ENCODE data around the gene PRKCG. TPM values are rescaled to one million over a fixed set of nuclear protein-coding genes. Genes with fewer than 3 reads are reported as not detected.

PRKCG gene
- total and polyA plus RNA-seq, 2 donors from 2014 or later: not detected

GRCh38 chr19:53866865-53867224, 15.2 kb upstream of the PRKCG start:
- no peak for TF ChIP-seq CTCF (IDR thresholded peaks at IDR 0.05; ENCODE audit: borderline replicate concordance, extremely low read depth, insufficient read depth)
- H3K9me3 ChIP-seq (ENCODE audit: control insufficient read depth in 2 of 3, insufficient read depth in 1 of 3, low read length in 3 of 3): no peaks in the 10 kb centered on the region
- H3K36me3 ChIP-seq (ENCODE audit: control insufficient read depth in 2 of 3, insufficient read depth in 3 of 3, low read length in 3 of 3): no peaks in the 10 kb centered on the region
- peak overlapping the region; percentile 77 to 78 for H3K27ac ChIP-seq (ENCODE audit: low read depth in 2 of 2, low read length in 2 of 2)
- intact Hi-C loops (cut with DNase I): no loop called here
- peaks cover 0 to 4% (median 0%) of the 10 kb centered on the region in 3 donors for H3K4me1 ChIP-seq (ENCODE audit: control insufficient read depth in 2 of 3, insufficient read depth in 2 of 3, low read depth in 1 of 3, low read length in 3 of 3)
- no peaks in the 10 kb centered on the region for H3K27me3 ChIP-seq (ENCODE audit: control insufficient read depth, insufficient read depth, low read length)
- peak overlapping the region in 2 of 3 donors; percentile 23 to 69 for H3K9ac ChIP-seq (ENCODE audit: low read length in 3 of 3)
- FAIRE-seq (no peak), DNase-seq (peak in 2 of 5 donors; percentile 70 to 79)
- peak overlapping the region; percentile 36 to 56 (median 55) for H3K4me3 ChIP-seq (ENCODE audit: low read length in 3 of 3)

GRCh38 chr19:53867225-53868090, 14.5 kb upstream of the PRKCG start, which contains the start of gene MYADM:
Gene MYADM, plus strand, starts transcription at chr19:53867883. Its CDS starts 5,647 bp downstream, at chr19:53873530.
- Histone ChIP-seq H3K9ac (ENCODE audit: low read length in 3 of 3) (peak within 1 kb of the TSS; percentile 21 to 88 (median 60)), H3K4me3 (ENCODE audit: low read length in 3 of 3) (peak within 1 kb of the TSS; percentile 69 to 76 (median 70)), H3K27me3 (ENCODE audit: control insufficient read depth, insufficient read depth, low read length) (no peaks in the 10 kb centered on the region), H3K36me3 (ENCODE audit: control insufficient read depth in 2 of 3, insufficient read depth in 3 of 3, low read length in 3 of 3) (no peaks in the 10 kb centered on the region), H3K9me3 (ENCODE audit: control insufficient read depth in 2 of 3, insufficient read depth in 1 of 3, low read length in 3 of 3) (no peaks in the 10 kb centered on the region), H3K27ac (ENCODE audit: low read depth in 2 of 2, low read length in 2 of 2) (peak within 1 kb of the TSS; percentile 83 to 88), H3K4me1 (ENCODE audit: control insufficient read depth in 2 of 3, insufficient read depth in 2 of 3, low read depth in 1 of 3, low read length in 3 of 3) (peaks cover 0 to 4% (median 0%) of the 10 kb centered on the region in 3 donors)
- no peak for TF ChIP-seq CTCF (IDR thresholded peaks at IDR 0.05; ENCODE audit: borderline replicate concordance, extremely low read depth, insufficient read depth)
- FAIRE-seq (no peak), DNase-seq (peak; percentile 99 to 100 (median 100))
- intact Hi-C loops (cut with DNase I): no loop called here

- H3K27me3 ChIP-seq (ENCODE audit: control insufficient read depth, insufficient read depth, low read length): no peaks in the 10 kb centered on the region
- H3K4me3 ChIP-seq (ENCODE audit: low read length in 3 of 3): peak overlapping the region; percentile 69 to 76 (median 70)
- FAIRE-seq (no peak), DNase-seq (peak; percentile 49 to 90 (median 75))
- H3K9me3 ChIP-seq (ENCODE audit: control insufficient read depth in 2 of 3, insufficient read depth in 1 of 3, low read length in 3 of 3): no peaks in the 10 kb centered on the region
- TF ChIP-seq CTCF (IDR thresholded peaks at IDR 0.05; ENCODE audit: borderline replicate concordance, extremely low read depth, insufficient read depth): no peak
- peak overlapping the region; percentile 21 to 88 (median 60) for H3K9ac ChIP-seq (ENCODE audit: low read length in 3 of 3)
- peak overlapping the region; percentile 83 to 88 for H3K27ac ChIP-seq (ENCODE audit: low read depth in 2 of 2, low read length in 2 of 2)
- H3K36me3 ChIP-seq (ENCODE audit: control insufficient read depth in 2 of 3, insufficient read depth in 3 of 3, low read length in 3 of 3): no peaks in the 10 kb centered on the region
- intact Hi-C loops (cut with DNase I): no loop called here
- H3K4me1 ChIP-seq (ENCODE audit: control insufficient read depth in 2 of 3, insufficient read depth in 2 of 3, low read depth in 1 of 3, low read length in 3 of 3): peaks cover 0 to 4% (median 0%) of the 10 kb centered on the region in 3 donors
Observed at GRCh38 chr19:53868091-53868891, 13.7 kb upstream of the PRKCG start.

Measured in kidney (tissue), 14 donors.